ENCODE measurements around the gene PECR. TPM values are rescaled to one million over a fixed set of nuclear protein-coding genes. Genes with fewer than 3 reads are reported as not detected.
"Not testable (repeated sequence)": the region's sequence is repeated elsewhere in the genome, so short reads cannot be mapped to it uniquely, and the experiment has no call there.

PECR gene
- total RNA-seq, 1 donor from 2014 or later, result 6.9 TPM

DNA sequence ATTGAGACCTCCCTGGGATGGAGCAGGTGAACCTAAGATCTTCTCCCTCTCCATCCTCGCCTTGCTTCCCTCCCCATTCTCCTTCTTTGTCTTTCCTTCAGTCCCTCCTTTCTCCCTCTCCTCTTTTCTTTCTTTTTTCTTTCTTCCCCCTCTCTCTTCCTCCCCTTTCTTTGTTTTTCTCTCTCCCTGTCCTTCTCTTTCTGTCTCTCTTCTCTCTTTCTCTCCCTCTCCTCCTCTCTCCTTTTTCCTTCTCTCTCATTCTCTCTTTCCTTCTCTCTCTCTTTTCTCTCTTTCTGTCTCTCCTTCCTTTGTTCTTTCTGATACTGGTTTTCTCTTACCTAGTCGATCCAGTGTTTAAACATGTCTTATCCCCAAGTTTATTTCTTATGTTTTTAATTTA, 78.9 kb downstream of the PECR start:
- DNase-seq (ENCODE audit: low read depth, low spot score), result no peak

DNA sequence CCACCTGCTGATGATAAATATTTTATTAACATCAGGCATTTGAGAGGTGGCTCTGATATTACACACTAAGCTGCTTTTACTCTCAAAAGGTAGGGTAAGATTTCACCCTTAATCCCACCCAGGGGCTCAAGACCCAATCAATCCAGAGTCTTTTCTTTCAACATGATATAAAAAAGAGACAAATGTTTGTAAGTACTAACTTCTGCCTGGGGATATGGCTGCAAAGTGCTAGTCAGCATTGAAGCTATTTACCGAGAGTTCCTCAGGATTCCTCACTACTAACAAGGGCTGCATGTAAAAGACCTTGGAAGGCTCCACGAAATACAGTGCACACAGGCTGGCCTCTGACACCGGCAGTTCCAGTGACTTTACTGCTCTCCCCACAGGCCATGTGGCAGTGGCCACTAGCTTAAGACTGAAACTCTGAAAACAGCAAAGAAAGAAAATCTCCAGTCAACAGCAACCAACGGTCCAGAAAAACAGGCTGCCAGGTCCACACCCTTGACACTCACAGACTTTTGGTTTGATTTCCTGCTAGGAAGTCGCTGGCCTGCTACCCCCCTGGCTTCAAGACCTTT, 79.4 kb downstream of the PECR start:
- no peak for DNase-seq (ENCODE audit: low read depth, low spot score)

DNA sequence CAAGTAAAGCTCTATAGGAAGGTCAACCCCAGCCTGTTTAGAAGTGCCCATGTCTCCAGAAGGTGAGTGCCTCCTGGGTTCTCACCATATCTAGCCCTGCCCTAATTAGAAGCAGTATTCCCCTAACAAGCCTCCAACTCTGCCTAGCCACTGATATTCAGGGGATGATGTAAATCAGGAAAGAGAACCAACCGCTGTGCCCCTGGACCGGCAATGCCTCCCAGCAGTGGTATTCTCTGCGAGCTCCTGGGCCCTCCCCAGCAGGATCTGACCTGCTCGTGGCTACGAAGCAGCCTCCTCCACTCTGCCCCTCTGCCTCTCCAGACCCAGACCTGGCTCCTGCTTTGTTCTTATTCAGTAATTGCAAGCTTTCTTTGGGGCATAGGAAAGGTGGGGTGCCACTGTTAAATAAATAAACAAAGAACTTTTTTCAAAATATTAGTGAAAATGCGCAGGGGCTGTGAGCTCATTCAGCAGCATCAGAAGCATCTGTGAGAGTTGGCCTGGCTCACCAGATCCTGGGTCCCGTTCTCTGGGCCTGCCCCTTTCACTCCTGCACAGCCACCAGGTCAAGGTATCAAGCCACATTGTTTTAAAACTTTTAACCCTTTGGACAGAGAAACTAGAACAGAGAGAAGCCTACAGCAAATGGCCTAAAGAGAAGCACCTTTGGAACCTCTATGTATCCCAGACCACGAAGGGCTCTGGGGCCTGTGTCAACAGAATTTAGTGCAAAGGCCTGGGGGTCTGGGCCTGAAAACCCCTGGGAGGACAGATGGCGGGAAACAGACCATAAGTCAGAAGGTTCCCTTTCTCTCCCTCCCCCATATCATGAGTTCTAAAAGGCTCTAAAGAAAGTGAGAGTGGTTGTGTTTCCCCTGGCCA, 80.2 kb downstream of the PECR start:
- DNase-seq (ENCODE audit: low read depth, low spot score), result no peak

DNA sequence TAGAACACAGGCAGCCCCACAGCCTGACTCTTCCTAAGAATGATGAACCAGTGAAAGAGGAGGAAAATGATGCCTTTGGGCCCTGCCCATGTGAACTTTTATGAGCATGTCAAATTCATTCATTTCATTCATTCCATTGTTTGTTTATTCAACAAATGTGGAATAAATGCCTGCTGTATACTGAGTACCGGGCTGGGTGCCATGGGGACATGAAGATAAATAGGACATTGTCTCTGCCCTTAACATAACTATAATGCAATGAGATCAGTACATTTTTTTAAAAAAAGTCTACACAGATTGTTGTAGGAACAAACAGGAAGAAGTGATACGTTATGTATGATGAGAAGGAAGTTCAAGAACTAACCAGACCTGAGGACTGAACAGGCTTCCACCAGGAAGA, 83.0 kb downstream of the PECR start:
- DNase-seq (ENCODE audit: low read depth, low spot score), result no peak

DNA sequence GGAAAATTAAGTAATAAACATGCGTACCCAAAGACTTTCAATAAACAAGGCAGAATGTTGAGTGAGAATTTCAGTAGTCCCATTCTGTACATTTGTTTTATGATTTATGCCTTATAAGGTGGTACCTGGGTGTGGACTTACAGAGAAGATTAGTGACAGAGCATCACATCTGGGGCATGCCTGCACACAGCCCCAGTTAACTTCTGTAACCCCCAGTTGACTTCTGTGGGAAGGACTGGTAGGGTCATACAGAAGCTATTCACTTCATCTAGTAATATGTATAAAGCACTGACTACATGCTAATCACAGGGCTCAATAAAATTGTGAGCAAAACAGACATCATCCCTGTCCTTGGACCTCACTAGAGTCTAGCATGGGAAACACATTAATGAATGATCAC, 84.4 kb downstream of the PECR start:
- DNase-seq (ENCODE audit: low read depth, low spot score), result no peak

DNA sequence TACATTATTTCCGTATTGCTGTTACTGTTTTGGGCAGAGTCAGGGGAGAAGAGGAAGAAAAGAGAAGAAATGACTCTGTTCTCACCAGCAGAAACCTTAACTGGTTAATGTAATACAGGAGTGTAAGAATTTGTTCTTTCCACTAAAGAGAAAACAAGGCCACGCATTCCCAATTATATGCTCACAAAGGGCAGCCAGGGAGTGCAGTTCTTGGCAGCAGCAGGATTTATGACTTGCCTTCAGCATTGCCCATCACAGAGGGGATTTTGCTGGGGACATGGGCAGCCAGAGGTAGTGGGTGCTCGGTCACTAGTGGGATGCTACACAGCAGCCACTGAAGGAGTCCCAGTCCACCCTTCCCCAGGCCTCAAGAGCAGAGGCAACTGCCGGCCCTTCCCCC, 86.7 kb downstream of the PECR start:
- DNase-seq (ENCODE audit: low read depth, low spot score), result no peak

DNA sequence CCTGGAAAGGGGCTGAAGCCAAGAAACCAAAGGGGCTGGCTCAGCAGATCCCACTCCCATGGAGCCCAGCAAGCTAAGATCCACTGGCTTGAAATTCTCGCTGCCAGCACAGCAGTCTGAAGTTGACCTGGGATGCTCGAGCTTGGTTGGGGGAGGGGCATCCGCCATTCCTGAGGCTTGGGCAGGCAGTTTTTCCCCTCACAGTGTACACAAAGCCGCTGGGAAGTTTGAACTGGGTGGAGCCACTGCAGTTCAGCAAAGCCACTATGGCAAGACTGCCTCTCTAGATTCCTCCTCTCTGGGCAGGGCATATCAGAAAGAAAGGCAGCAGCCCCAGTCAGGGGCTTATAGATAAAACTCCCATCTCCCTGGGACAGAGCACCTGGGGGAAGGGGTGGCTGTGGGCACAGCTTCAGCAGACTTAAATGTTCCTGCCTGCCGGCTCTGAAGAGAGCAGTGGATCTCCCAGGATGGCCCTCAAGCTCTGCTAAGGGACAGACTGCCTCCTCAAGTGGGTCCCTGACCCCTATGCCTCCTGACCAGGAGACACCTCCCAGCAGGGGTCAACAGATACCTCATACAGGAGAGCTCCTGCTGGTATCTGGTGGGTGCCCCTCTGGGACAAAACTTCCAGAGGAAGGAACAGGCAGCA, 92.9 kb downstream of the PECR start:
- not testable (repeated sequence) for DNase-seq (ENCODE audit: low read depth, low spot score)

Other genes with a start within 250 kb of the PECR start
- gene MREG, start 68.3 kb downstream of the PECR start, total RNA-seq, result 5.1 and 6.7 TPM in 2 replicates
- 0.07 and 0.14 TPM in 2 replicates for gene TMEM169, start 110 bp upstream of the PECR start, total RNA-seq
- 322 and 325 TPM in 2 replicates for gene XRCC5, start 27.5 kb upstream of the PECR start, total RNA-seq